K562 (cell line): ENCODE measurements around the gene HLA-DOA. TPM values are rescaled to one million over a fixed set of nuclear protein-coding genes. Genes with fewer than 3 reads are reported as not detected.

ENCODE experiments used
- EP300 ChIP-seq: IDR thresholded peaks from 2 replicates; pipeline ENCODE4 v1.6.1; 2012; ENCODE audit warnings: low read length, improper control_type of control experiment
- EP400 ChIP-seq: fragments of 450-650 bp; IDR thresholded peaks from 2 replicates; pipeline ENCODE4 v1.6.1; 2017; ENCODE audit warnings: antibody characterized with exemption, mild to moderate bottlenecking, moderate library complexity
- HDAC6 ChIP-seq: IDR thresholded peaks from 2 replicates; pipeline ENCODE4 v1.6.1; 2012; ENCODE audit warnings: low read depth, mild to moderate bottlenecking, control low read depth, inconsistent platforms, low read length, moderate library complexity
- HIVEP1 ChIP-seq: fragments of 250-450 bp; sonication (Bioruptor Pico); IDR thresholded peaks from 2 replicates; pipeline ENCODE4 v1.4.0; 2020; ENCODE audit warnings: mild to moderate bottlenecking
- KDM5B ChIP-seq: fragments of 200-600 bp; sonication (generic); IDR thresholded peaks from 2 replicates; pipeline ENCODE4 v1.6.1; 2012; ENCODE audit warnings: low read depth, mild to moderate bottlenecking, moderate library complexity, low read length, control low read depth, inconsistent platforms; ENCODE audit not compliant: insufficient replicate concordance
- KLF13 ChIP-seq: fragments of 450-650 bp; IDR thresholded peaks from 2 replicates; pipeline ENCODE4 v1.6.1; 2016; ENCODE audit warnings: missing genetic modification characterization, low read depth, mild to moderate bottlenecking, missing compliant biosample characterization, moderate library complexity, borderline replicate concordance
- PCBP1 ChIP-seq: fragments of 200-400 bp; formaldehyde crosslinking; IDR thresholded peaks from 2 replicates; pipeline ENCODE4 v1.6.1; 2018; ENCODE audit warnings: mild to moderate bottlenecking, low read depth, low read length; ENCODE audit not compliant: poor library complexity, severe bottlenecking
- POLR2B ChIP-seq: fragments of 450-650 bp; IDR thresholded peaks from 2 replicates; pipeline ENCODE4 v1.6.1; 2018; ENCODE audit warnings: low read depth; ENCODE audit not compliant: partially characterized antibody
- RCOR1 ChIP-seq, 2 experiments: IDR thresholded peaks; 2 replicates each; pipeline ENCODE4 v1.6.1; 2012; ENCODE audit warnings: low read depth in 2 of 2, low read length in 2 of 2, borderline replicate concordance in 1 of 2, improper control_type of control experiment in 1 of 2
- polyA plus RNA-seq, 8 experiments: library from polyadenylated mRNA; depleted of rRNA in 4 of 8; stranded (reverse) in 5 of 8; unstranded in 3 of 8; fragments of >200 nt; fragmentation: Nextera tagmentation in 2 of 8; fragmentation: Illumina TruSeq in 1 of 8; extraction: Ambion mirVana in 2 of 8; extraction: Trizol in 1 of 8; gene quantifications; 2 replicates each; pipeline versions ENCODE4 v1.2.1 to v1.2.3, GENCODE V29; 2011 to 2014; ENCODE audit warnings: inconsistent platforms in 1 of 8, missing spikeins in 1 of 8
- total RNA-seq, 7 experiments: library from RNA; depleted of rRNA in 6 of 7; stranded (reverse); fragments of >200 nt in 6 of 7; fragmentation: Illumina TruSeq in 2 of 7; extraction: Trizol in 2 of 7; gene quantifications; 2 replicates each; pipeline versions ENCODE4 v1.2.1 to v1.2.3, GENCODE V29; 2011 to 2021; ENCODE audit warnings: low replicate concordance in 1 of 7
- TF ChIP-seq, protein P1 (sequence below): fragments of 250-450 bp; sonication (Bioruptor Pico); IDR thresholded peaks from 2 replicates; pipeline ENCODE4 v1.9.0; 2021; ENCODE audit warnings: mild to moderate bottlenecking
- TF ChIP-seq, protein P2 (sequence below): fragments of 450-650 bp; IDR thresholded peaks from 2 replicates; pipeline ENCODE4 v1.7.1; 2018; ENCODE audit warnings: mild to moderate bottlenecking, low read depth; ENCODE audit not compliant: partially characterized antibody
- TF ChIP-seq, protein P3 (sequence below): fragments of 450-650 bp; IDR thresholded peaks from 2 replicates; pipeline ENCODE4 v1.6.1; 2016; ENCODE audit warnings: mild to moderate bottlenecking, moderate library complexity

HLA-DOA gene
- total and polyA plus RNA-seq, 9 of the 15 experiments (the other 6 are each of a cell fraction or from before 2014, with no cell fraction given): 0.07 TPM; not detected in 8

DNA sequence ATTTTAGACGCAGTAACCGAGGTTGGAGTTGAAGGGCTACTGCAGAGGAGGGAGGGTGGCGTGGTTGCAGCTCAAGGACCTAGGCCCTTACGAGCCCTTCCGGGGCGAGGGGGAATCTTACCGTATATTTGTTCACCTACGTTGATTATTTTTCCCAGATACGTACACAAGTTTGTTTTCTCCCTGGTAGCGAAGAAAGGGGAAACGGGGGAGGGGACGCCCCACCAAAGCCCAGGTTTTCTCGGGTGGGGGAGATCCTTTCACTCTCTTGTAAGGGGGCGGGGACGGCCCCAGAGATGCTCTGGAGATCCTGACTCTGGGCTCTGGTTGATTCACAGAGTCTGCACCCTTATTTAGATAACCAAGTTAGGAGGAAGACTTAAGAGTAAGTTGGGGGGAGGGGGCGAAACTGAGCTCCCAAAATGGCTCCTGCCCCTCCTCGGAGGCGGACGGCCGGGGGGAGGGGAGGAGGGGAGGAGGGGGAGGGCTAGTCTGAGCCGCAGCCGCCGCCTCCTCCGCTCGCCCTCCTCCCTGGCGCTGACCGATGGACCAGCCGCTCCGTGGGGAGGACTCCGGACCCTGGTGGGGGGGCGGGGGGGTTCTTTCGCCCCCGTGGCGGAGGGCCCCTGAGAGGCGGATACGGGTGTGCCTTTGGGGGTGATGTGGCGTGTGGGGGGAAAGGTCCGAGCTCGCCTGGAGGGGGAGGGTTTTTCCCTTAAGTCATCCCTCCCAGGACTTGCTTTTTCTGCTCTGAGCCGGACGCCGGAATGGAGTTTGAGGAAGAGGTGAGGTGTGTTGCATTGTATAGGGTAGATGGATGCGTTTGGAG, 38.8 kb downstream of the HLA-DOA start (continued):
- TF ChIP-seq, protein P1, sequence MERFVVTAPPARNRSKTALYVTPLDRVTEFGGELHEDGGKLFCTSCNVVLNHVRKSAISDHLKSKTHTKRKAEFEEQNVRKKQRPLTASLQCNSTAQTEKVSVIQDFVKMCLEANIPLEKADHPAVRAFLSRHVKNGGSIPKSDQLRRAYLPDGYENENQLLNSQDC (CRISPR knock-in tag): 0 out of 2 replicates have a peak, but pooled peaks have one; percentile 72
- TF ChIP-seq KLF13 (tag): no peak
- TF ChIP-seq KDM5B: peak; percentile 1
- no peak for TF ChIP-seq HIVEP1
- peak in 1 of 2 experiments; percentile 10; a peak in 1 of 4 replicates for TF ChIP-seq RCOR1 (IDR thresholded peaks at IDR 0.05; ENCODE audit: borderline replicate concordance in 1 of 2, low read depth in 2 of 2, low read length in 2 of 2)
- TF ChIP-seq HDAC6: no peak
- peak; percentile 8; the same call in 1 of the 2 replicates for TF ChIP-seq EP300
- TF ChIP-seq EP400: no peak
- TF ChIP-seq, protein P2, sequence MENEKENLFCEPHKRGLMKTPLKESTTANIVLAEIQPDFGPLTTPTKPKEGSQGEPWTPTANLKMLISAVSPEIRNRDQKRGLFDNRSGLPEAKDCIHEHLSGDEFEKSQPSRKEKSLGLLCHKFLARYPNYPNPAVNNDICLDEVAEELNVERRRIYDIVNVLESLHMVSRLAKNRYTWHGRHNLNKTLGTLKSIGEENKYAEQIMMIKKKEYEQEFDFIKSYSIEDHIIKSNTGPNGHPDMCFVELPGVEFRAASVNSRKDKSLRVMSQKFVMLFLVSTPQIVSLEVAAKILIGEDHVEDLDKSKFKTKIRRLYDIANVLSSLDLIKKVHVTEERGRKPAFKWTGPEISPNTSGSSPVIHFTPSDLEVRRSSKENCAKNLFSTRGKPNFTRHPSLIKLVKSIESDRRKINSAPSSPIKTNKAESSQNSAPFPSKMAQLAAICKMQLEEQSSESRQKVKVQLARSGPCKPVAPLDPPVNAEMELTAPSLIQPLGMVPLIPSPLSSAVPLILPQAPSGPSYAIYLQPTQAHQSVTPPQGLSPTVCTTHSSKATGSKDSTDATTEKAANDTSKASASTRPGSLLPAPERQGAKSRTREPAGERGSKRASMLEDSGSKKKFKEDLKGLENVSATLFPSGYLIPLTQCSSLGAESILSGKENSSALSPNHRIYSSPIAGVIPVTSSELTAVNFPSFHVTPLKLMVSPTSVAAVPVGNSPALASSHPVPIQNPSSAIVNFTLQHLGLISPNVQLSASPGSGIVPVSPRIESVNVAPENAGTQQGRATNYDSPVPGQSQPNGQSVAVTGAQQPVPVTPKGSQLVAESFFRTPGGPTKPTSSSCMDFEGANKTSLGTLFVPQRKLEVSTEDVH: no peak
- TF ChIP-seq, protein P3, sequence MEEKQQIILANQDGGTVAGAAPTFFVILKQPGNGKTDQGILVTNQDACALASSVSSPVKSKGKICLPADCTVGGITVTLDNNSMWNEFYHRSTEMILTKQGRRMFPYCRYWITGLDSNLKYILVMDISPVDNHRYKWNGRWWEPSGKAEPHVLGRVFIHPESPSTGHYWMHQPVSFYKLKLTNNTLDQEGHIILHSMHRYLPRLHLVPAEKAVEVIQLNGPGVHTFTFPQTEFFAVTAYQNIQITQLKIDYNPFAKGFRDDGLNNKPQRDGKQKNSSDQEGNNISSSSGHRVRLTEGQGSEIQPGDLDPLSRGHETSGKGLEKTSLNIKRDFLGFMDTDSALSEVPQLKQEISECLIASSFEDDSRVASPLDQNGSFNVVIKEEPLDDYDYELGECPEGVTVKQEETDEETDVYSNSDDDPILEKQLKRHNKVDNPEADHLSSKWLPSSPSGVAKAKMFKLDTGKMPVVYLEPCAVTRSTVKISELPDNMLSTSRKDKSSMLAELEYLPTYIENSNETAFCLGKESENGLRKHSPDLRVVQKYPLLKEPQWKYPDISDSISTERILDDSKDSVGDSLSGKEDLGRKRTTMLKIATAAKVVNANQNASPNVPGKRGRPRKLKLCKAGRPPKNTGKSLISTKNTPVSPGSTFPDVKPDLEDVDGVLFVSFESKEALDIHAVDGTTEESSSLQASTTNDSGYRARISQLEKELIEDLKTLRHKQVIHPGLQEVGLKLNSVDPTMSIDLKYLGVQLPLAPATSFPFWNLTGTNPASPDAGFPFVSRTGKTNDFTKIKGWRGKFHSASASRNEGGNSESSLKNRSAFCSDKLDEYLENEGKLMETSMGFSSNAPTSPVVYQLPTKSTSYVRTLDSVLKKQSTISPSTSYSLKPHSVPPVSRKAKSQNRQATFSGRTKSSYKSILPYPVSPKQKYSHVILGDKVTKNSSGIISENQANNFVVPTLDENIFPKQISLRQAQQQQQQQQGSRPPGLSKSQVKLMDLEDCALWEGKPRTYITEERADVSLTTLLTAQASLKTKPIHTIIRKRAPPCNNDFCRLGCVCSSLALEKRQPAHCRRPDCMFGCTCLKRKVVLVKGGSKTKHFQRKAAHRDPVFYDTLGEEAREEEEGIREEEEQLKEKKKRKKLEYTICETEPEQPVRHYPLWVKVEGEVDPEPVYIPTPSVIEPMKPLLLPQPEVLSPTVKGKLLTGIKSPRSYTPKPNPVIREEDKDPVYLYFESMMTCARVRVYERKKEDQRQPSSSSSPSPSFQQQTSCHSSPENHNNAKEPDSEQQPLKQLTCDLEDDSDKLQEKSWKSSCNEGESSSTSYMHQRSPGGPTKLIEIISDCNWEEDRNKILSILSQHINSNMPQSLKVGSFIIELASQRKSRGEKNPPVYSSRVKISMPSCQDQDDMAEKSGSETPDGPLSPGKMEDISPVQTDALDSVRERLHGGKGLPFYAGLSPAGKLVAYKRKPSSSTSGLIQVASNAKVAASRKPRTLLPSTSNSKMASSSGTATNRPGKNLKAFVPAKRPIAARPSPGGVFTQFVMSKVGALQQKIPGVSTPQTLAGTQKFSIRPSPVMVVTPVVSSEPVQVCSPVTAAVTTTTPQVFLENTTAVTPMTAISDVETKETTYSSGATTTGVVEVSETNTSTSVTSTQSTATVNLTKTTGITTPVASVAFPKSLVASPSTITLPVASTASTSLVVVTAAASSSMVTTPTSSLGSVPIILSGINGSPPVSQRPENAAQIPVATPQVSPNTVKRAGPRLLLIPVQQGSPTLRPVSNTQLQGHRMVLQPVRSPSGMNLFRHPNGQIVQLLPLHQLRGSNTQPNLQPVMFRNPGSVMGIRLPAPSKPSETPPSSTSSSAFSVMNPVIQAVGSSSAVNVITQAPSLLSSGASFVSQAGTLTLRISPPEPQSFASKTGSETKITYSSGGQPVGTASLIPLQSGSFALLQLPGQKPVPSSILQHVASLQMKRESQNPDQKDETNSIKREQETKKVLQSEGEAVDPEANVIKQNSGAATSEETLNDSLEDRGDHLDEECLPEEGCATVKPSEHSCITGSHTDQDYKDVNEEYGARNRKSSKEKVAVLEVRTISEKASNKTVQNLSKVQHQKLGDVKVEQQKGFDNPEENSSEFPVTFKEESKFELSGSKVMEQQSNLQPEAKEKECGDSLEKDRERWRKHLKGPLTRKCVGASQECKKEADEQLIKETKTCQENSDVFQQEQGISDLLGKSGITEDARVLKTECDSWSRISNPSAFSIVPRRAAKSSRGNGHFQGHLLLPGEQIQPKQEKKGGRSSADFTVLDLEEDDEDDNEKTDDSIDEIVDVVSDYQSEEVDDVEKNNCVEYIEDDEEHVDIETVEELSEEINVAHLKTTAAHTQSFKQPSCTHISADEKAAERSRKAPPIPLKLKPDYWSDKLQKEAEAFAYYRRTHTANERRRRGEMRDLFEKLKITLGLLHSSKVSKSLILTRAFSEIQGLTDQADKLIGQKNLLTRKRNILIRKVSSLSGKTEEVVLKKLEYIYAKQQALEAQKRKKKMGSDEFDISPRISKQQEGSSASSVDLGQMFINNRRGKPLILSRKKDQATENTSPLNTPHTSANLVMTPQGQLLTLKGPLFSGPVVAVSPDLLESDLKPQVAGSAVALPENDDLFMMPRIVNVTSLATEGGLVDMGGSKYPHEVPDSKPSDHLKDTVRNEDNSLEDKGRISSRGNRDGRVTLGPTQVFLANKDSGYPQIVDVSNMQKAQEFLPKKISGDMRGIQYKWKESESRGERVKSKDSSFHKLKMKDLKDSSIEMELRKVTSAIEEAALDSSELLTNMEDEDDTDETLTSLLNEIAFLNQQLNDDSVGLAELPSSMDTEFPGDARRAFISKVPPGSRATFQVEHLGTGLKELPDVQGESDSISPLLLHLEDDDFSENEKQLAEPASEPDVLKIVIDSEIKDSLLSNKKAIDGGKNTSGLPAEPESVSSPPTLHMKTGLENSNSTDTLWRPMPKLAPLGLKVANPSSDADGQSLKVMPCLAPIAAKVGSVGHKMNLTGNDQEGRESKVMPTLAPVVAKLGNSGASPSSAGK: no peak
- TF ChIP-seq PCBP1: peak; percentile 94
- TF ChIP-seq POLR2B: no peak
